ENCODE data around the gene HELZ. TPM values are rescaled to one million over a fixed set of nuclear protein-coding genes. Genes with fewer than 3 reads are reported as not detected.

The HELZ gene
- total RNA-seq, 1 donor from 2014 or later, result 71.0 TPM

- no peaks in the 10 kb centered on the region for H3K27me3 Mint-ChIP-seq
- H3K4me3 Mint-ChIP-seq (ENCODE audit: low read depth), result no peak overlapping the region
- TF ChIP-seq CTCF (IDR thresholded peaks at IDR 0.05; ENCODE audit: unreplicated experiment), result no peak
Observed at GRCh38 chr17:67139289-67139688, 105.7 kb downstream of the HELZ start.

GRCh38 chr17:67138392-67138791, 106.6 kb downstream of the HELZ start:
- Mint-ChIP-seq H3K36me3 (ENCODE audit: insufficient read depth) (peaks cover 13% of the 10 kb centered on the region), H3K27me3 (no peaks in the 10 kb centered on the region), H3K4me3 (ENCODE audit: low read depth) (no peak overlapping the region), H3K9me3 (ENCODE audit: low read depth) (no peaks in the 10 kb centered on the region), H3K27ac (peak overlapping the region; percentile 91), H3K4me1 (ENCODE audit: low read depth) (no peaks in the 10 kb centered on the region)
- TF ChIP-seq CTCF (IDR thresholded peaks at IDR 0.05; ENCODE audit: unreplicated experiment), result no peak
- DNase-seq (ENCODE audit: low spot score, unreplicated experiment), result no peak

More at GRCh38 chr17:67139289-67139688, 105.7 kb downstream of the HELZ start:
- H3K9me3 Mint-ChIP-seq (ENCODE audit: low read depth), result no peaks in the 10 kb centered on the region
- no peaks in the 10 kb centered on the region for H3K4me1 Mint-ChIP-seq (ENCODE audit: low read depth)
- H3K27ac Mint-ChIP-seq, result no peak overlapping the region
- peaks cover 17% of the 10 kb centered on the region for H3K36me3 Mint-ChIP-seq (ENCODE audit: insufficient read depth)
- DNase-seq (ENCODE audit: low spot score, unreplicated experiment), result no peak

GRCh38 chr17:67137860-67138259, 107.1 kb downstream of the HELZ start:
- Mint-ChIP-seq H3K27ac (no peak overlapping the region), H3K4me1 (ENCODE audit: low read depth) (peaks cover 5% of the 10 kb centered on the region), H3K27me3 (no peaks in the 10 kb centered on the region), H3K9me3 (ENCODE audit: low read depth) (no peaks in the 10 kb centered on the region), H3K4me3 (ENCODE audit: low read depth) (no peak overlapping the region), H3K36me3 (ENCODE audit: insufficient read depth) (peaks cover 11% of the 10 kb centered on the region)
- no peak for TF ChIP-seq CTCF (IDR thresholded peaks at IDR 0.05; ENCODE audit: unreplicated experiment)
- no peak for DNase-seq (ENCODE audit: low spot score, unreplicated experiment)

- Mint-ChIP-seq H3K36me3 (ENCODE audit: insufficient read depth) (peaks cover 7% of the 10 kb centered on the region), H3K4me1 (ENCODE audit: low read depth) (peaks cover 11% of the 10 kb centered on the region), H3K27me3 (no peaks in the 10 kb centered on the region), H3K27ac (no peak overlapping the region), H3K9me3 (ENCODE audit: low read depth) (no peaks in the 10 kb centered on the region), H3K4me3 (ENCODE audit: low read depth) (no peak overlapping the region)
- no peak for TF ChIP-seq CTCF (IDR thresholded peaks at IDR 0.05; ENCODE audit: unreplicated experiment)
- DNase-seq (ENCODE audit: low spot score, unreplicated experiment), result no peak
Observed at GRCh38 chr17:67137026-67137370, 108.0 kb downstream of the HELZ start.

GRCh38 chr17:67136191-67137025, 108.6 kb downstream of the HELZ start:
- Mint-ChIP-seq H3K27ac (no peak overlapping the region), H3K27me3 (no peaks in the 10 kb centered on the region), H3K4me1 (ENCODE audit: low read depth) (peaks cover 13% of the 10 kb centered on the region), H3K4me3 (ENCODE audit: low read depth) (no peak overlapping the region), H3K9me3 (ENCODE audit: low read depth) (no peaks in the 10 kb centered on the region), H3K36me3 (ENCODE audit: insufficient read depth) (peaks cover 6% of the 10 kb centered on the region)
- DNase-seq (ENCODE audit: low spot score, unreplicated experiment), result no peak
- TF ChIP-seq CTCF (IDR thresholded peaks at IDR 0.05; ENCODE audit: unreplicated experiment), result no peak
